KMS-11 (cell line): Measurements from ENCODE around the gene RAB40C.
A peak's percentile ranks its signal among the peaks of the same experiment; 100 is the strongest.

Experiments
- H2AFZ ChIP-seq: fragments of 200-600 bp; sonication (generic); 2 replicates; pipeline ENCODE4 v1.6.1; 2016; ENCODE audit warnings: antibody characterized with exemption, mixed run types, low read depth
- H3K27ac ChIP-seq: fragments of 200-600 bp; sonication (generic); 2 replicates; pipeline ENCODE4 v1.6.1; 2016; ENCODE audit warnings: mild to moderate bottlenecking, mixed run types
- H3K27me3 ChIP-seq: fragments of 200-600 bp; sonication (generic); 2 replicates; pipeline ENCODE4 v1.6.1; 2017; ENCODE audit warnings: mild to moderate bottlenecking, low read depth, mixed run types, moderate library complexity; ENCODE audit not compliant: insufficient read depth
- H3K36me3 ChIP-seq: fragments of 200-600 bp; sonication (generic); 2 replicates; pipeline ENCODE4 v1.6.1; 2017; ENCODE audit warnings: mild to moderate bottlenecking, mixed run types; ENCODE audit not compliant: insufficient read depth
- H3K4me1 ChIP-seq: fragments of 200-600 bp; sonication (generic); 2 replicates; pipeline ENCODE4 v1.6.1; 2016; ENCODE audit warnings: mild to moderate bottlenecking, low read depth, mixed run types; ENCODE audit not compliant: poor library complexity, severe bottlenecking
- H3K4me2 ChIP-seq: fragments of 200-600 bp; sonication (generic); 2 replicates; pipeline ENCODE4 v1.7.0; 2016; ENCODE audit warnings: mild to moderate bottlenecking, mixed run types
- H3K4me3 ChIP-seq: fragments of 200-600 bp; sonication (generic); IDR thresholded peaks from 2 replicates; pipeline ENCODE4 v1.6.1; 2017; ENCODE audit warnings: low read depth, low read length, mixed read lengths; ENCODE audit not compliant: insufficient read depth
- H3K79me2 ChIP-seq: fragments of 200-600 bp; sonication (generic); 2 replicates; pipeline ENCODE4 v1.6.1; 2016; ENCODE audit warnings: low read depth, mixed run types; ENCODE audit not compliant: insufficient read depth
- H3K9ac ChIP-seq: fragments of 200-600 bp; sonication (generic); 2 replicates; pipeline ENCODE4 v1.6.1; 2016; ENCODE audit warnings: mild to moderate bottlenecking, mixed run types
- H4K20me1 ChIP-seq: fragments of 200-600 bp; sonication (generic); 2 replicates; pipeline ENCODE4 v1.6.1; 2016; ENCODE audit warnings: mild to moderate bottlenecking, mixed run types; ENCODE audit not compliant: insufficient read depth
- CTCF ChIP-seq: fragments of 200-600 bp; sonication (generic); conservative IDR thresholded peaks from 2 replicates; pipeline ENCODE4 v1.6.1; 2017; ENCODE audit warnings: low read depth, mild to moderate bottlenecking, antibody characterized with exemption, low read length, moderate library complexity, mixed read lengths

RAB40C gene

GRCh38 chr16:645852-646678 lies 56.2 kb downstream of the RAB40C start:
- Histone ChIP-seq H3K9ac (no peak overlapping the region), H3K36me3 (no peaks in the 10 kb centered on the region), H3K4me1 (peaks cover 21% of the 10 kb centered on the region), H2AFZ (no peak overlapping the region), H3K27me3 (no peaks in the 10 kb centered on the region), H3K4me2 (no peak overlapping the region), H3K4me3 (no peak overlapping the region), H3K27ac (no peak overlapping the region), H4K20me1 (no peaks in the 10 kb centered on the region), H3K79me2 (peaks cover 36% of the 10 kb centered on the region)
- TF ChIP-seq CTCF, result no peak

GRCh38 chr16:646679-647172 lies 56.9 kb downstream of the RAB40C start:
- H3K4me2 ChIP-seq, result no peak overlapping the region
- H3K27ac ChIP-seq, result no peak overlapping the region
- H3K79me2 ChIP-seq, result peaks cover 36% of the 10 kb centered on the region
- no peak overlapping the region for H3K4me3 ChIP-seq
- H3K36me3 ChIP-seq, result no peaks in the 10 kb centered on the region
- peaks cover 21% of the 10 kb centered on the region for H3K4me1 ChIP-seq
- no peak for TF ChIP-seq CTCF
- H3K9ac ChIP-seq, result no peak overlapping the region
- H2AFZ ChIP-seq, result no peak overlapping the region
- no peaks in the 10 kb centered on the region for H3K27me3 ChIP-seq
- H4K20me1 ChIP-seq, result no peaks in the 10 kb centered on the region

GRCh38 chr16:647173-647902 lies 57.5 kb downstream of the RAB40C start:
- no peak overlapping the region for H3K4me3 ChIP-seq
- H3K4me1 ChIP-seq, result peaks cover 21% of the 10 kb centered on the region
- no peak overlapping the region for H3K9ac ChIP-seq
- no peaks in the 10 kb centered on the region for H3K36me3 ChIP-seq
- no peak overlapping the region for H2AFZ ChIP-seq
- no peaks in the 10 kb centered on the region for H3K27me3 ChIP-seq
- no peak overlapping the region for H3K27ac ChIP-seq
- TF ChIP-seq CTCF, result no peak
- H3K4me2 ChIP-seq, result peak overlapping the region; percentile 88; the same call in 1 of the 2 replicates
- no peaks in the 10 kb centered on the region for H4K20me1 ChIP-seq
- H3K79me2 ChIP-seq, result peaks cover 35% of the 10 kb centered on the region

- H3K27me3 ChIP-seq, result no peaks in the 10 kb centered on the region
- H3K79me2 ChIP-seq, result peaks cover 26% of the 10 kb centered on the region; the same call in 1 of the 2 replicates
- H3K4me3 ChIP-seq, result no peak overlapping the region
- H3K36me3 ChIP-seq, result no peaks in the 10 kb centered on the region
- H3K9ac ChIP-seq, result peak overlapping the region; percentile 87
- peak overlapping the region; percentile 88 for H3K4me2 ChIP-seq
- peak; percentile 72 for TF ChIP-seq CTCF
- peak overlapping the region; percentile 84 for H3K27ac ChIP-seq
- no peaks in the 10 kb centered on the region for H4K20me1 ChIP-seq
- peak overlapping the region; percentile 50 for H2AFZ ChIP-seq
- peaks cover 14% of the 10 kb centered on the region for H3K4me1 ChIP-seq
Observed at GRCh38 chr16:648071-648780, 58.4 kb downstream of the RAB40C start.
